ENCODE data around the gene MOCS1.

Gene MOCS1

GRCh38 chr6:39908838-39909583, 25.3 kb downstream of the MOCS1 start:
- DNase-seq (ENCODE audit: insufficient read length), result no peak
- no peak for FAIRE-seq
- TF ChIP-seq TAF1 (IDR thresholded peaks at IDR 0.05; ENCODE audit: borderline replicate concordance, low read depth, low read length) (no peak), POLR2A (IDR thresholded peaks at IDR 0.05; ENCODE audit: low read depth, low read length) (no peak), POLR2AphosphoS5 (IDR thresholded peaks at IDR 0.05; ENCODE audit: low read depth, low read length) (no peak)

- no peak for TF ChIP-seq POLR2AphosphoS5 (IDR thresholded peaks at IDR 0.05; ENCODE audit: low read depth, low read length)
- TF ChIP-seq POLR2A (IDR thresholded peaks at IDR 0.05; ENCODE audit: low read depth, low read length), result no peak
- TF ChIP-seq TAF1 (IDR thresholded peaks at IDR 0.05; ENCODE audit: borderline replicate concordance, low read depth, low read length), result no peak
- no peak for DNase-seq (ENCODE audit: insufficient read length)
- no peak for FAIRE-seq
Observed at GRCh38 chr6:39907871-39908575, 26.2 kb downstream of the MOCS1 start.

GRCh38 chr6:39906318-39906761, 27.9 kb downstream of the MOCS1 start:
- TF ChIP-seq POLR2AphosphoS5 (IDR thresholded peaks at IDR 0.05; ENCODE audit: low read depth, low read length), result no peak
- TF ChIP-seq TAF1 (IDR thresholded peaks at IDR 0.05; ENCODE audit: borderline replicate concordance, low read depth, low read length), result no peak
- no peak for TF ChIP-seq POLR2A (IDR thresholded peaks at IDR 0.05; ENCODE audit: low read depth, low read length)
- DNase-seq (ENCODE audit: insufficient read length), result no peak
- no peak for FAIRE-seq

GRCh38 chr6:39905640-39905975, 28.7 kb downstream of the MOCS1 start:
- FAIRE-seq (no peak), DNase-seq (ENCODE audit: insufficient read length) (no peak)
- TF ChIP-seq POLR2A (IDR thresholded peaks at IDR 0.05; ENCODE audit: low read depth, low read length), result no peak
- TF ChIP-seq POLR2AphosphoS5 (IDR thresholded peaks at IDR 0.05; ENCODE audit: low read depth, low read length), result no peak
- no peak for TF ChIP-seq TAF1 (IDR thresholded peaks at IDR 0.05; ENCODE audit: borderline replicate concordance, low read depth, low read length)

GRCh38 chr6:39904946-39905639, 29.2 kb downstream of the MOCS1 start:
- no peak for TF ChIP-seq POLR2AphosphoS5 (IDR thresholded peaks at IDR 0.05; ENCODE audit: low read depth, low read length)
- TF ChIP-seq TAF1 (IDR thresholded peaks at IDR 0.05; ENCODE audit: borderline replicate concordance, low read depth, low read length), result no peak
- no peak for TF ChIP-seq POLR2A (IDR thresholded peaks at IDR 0.05; ENCODE audit: low read depth, low read length)
- no peak for FAIRE-seq
- DNase-seq (ENCODE audit: insufficient read length), result no peak

GRCh38 chr6:39903656-39904055, 30.6 kb downstream of the MOCS1 start:
- no peak for DNase-seq (ENCODE audit: insufficient read length)
- no peak for TF ChIP-seq POLR2A (IDR thresholded peaks at IDR 0.05; ENCODE audit: low read depth, low read length)
- no peak for TF ChIP-seq POLR2AphosphoS5 (IDR thresholded peaks at IDR 0.05; ENCODE audit: low read depth, low read length)
- no peak for TF ChIP-seq TAF1 (IDR thresholded peaks at IDR 0.05; ENCODE audit: borderline replicate concordance, low read depth, low read length)
- no peak for FAIRE-seq

- TF ChIP-seq TAF1 (IDR thresholded peaks at IDR 0.05; ENCODE audit: borderline replicate concordance, low read depth, low read length) (no peak), POLR2AphosphoS5 (IDR thresholded peaks at IDR 0.05; ENCODE audit: low read depth, low read length) (no peak), POLR2A (IDR thresholded peaks at IDR 0.05; ENCODE audit: low read depth, low read length) (no peak)
- FAIRE-seq (no peak), DNase-seq (ENCODE audit: insufficient read length) (no peak)
Observed at GRCh38 chr6:39902786-39903465, 31.3 kb downstream of the MOCS1 start.

- TF ChIP-seq POLR2A (IDR thresholded peaks at IDR 0.05; ENCODE audit: low read depth, low read length) (no peak), POLR2AphosphoS5 (IDR thresholded peaks at IDR 0.05; ENCODE audit: low read depth, low read length) (no peak), TAF1 (IDR thresholded peaks at IDR 0.05; ENCODE audit: borderline replicate concordance, low read depth, low read length) (no peak)
- FAIRE-seq (no peak), DNase-seq (ENCODE audit: insufficient read length) (no peak)
Observed at GRCh38 chr6:39902136-39902535, 32.1 kb downstream of the MOCS1 start.

- no peak for DNase-seq (ENCODE audit: insufficient read length)
- TF ChIP-seq POLR2AphosphoS5 (IDR thresholded peaks at IDR 0.05; ENCODE audit: low read depth, low read length) (no peak), TAF1 (IDR thresholded peaks at IDR 0.05; ENCODE audit: borderline replicate concordance, low read depth, low read length) (no peak), POLR2A (IDR thresholded peaks at IDR 0.05; ENCODE audit: low read depth, low read length) (no peak)
- FAIRE-seq, result no peak
Observed at GRCh38 chr6:39901670-39902069, 32.6 kb downstream of the MOCS1 start.

- TF ChIP-seq POLR2AphosphoS5 (IDR thresholded peaks at IDR 0.05; ENCODE audit: low read depth, low read length) (no peak), TAF1 (IDR thresholded peaks at IDR 0.05; ENCODE audit: borderline replicate concordance, low read depth, low read length) (no peak), POLR2A (IDR thresholded peaks at IDR 0.05; ENCODE audit: low read depth, low read length) (no peak)
- no peak for DNase-seq (ENCODE audit: insufficient read length)
- FAIRE-seq, result no peak
Observed at GRCh38 chr6:39901116-39901655, 33.1 kb downstream of the MOCS1 start.

Data from GM12892 (cell line).